ENCODE results near the gene GATAD2A. TPM values are rescaled to one million over a fixed set of nuclear protein-coding genes. Genes with fewer than 3 reads are reported as not detected.
"Not testable (repeated sequence)": the region's sequence is repeated elsewhere in the genome, so short reads cannot be mapped to it uniquely, and the experiment has no call there.

The GATAD2A gene
- total RNA-seq, 1 donor from 2014 or later = 39.9 TPM

DNA sequence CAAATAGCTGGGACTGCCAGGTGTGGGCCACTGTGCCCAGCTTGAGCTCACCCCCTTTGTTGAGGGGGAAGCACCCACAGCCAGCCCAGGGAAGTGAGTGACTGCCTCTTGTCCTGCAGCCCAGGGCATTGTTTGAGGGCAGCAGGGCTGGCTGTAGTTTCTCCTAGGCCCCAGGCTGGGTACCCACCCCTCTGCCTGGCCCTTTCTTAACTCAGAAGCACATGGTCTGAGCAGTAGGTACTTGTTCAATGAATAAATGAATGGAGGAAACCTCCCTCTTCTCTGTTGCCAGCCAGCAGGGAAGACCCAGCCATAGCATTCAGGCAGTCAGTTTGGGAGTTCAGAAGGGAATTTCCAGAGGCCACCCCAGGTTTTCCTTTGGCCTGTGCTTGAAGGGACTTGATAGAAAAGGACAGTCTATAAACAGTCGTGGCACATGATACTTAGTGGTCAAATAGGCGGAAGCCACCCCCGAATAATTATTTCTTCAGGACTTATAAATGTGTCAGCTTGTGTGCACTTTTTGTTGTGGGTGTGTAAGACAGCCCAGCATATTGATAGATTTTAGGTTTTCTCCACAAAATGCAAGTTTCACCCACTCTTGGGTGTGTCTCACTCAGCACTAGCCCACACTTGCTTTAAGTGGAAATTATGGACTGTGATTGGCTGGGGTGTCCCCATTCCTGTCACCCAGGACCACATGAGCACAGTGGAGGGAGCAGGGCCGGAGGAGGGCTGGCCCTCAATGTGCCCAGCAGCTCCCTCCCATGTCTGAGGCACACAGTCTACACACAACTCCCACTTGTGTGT, 33.1 kb downstream of the GATAD2A start:
- no peak for DNase-seq (ENCODE audit: low spot score)
- intact Hi-C loops (cut with DNase I) = no loop called here

DNA sequence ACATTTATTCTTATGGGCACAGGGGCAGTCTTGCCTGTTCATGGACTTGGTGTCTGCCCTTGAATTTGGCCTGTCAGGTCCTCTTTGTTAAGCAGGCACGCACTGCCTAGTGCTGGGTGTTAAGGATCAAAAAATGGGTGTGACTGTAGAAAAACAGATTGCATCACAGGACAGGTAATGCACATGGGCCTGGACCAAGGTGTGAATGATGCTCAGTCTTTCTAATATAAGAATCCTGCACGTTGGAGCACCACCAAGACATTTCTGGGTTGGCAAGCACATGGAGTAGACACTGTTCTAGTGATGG, 33.7 kb downstream of the GATAD2A start:
- DNase-seq (ENCODE audit: low spot score) = no peak
- intact Hi-C loops (cut with DNase I) = no loop called here

DNA sequence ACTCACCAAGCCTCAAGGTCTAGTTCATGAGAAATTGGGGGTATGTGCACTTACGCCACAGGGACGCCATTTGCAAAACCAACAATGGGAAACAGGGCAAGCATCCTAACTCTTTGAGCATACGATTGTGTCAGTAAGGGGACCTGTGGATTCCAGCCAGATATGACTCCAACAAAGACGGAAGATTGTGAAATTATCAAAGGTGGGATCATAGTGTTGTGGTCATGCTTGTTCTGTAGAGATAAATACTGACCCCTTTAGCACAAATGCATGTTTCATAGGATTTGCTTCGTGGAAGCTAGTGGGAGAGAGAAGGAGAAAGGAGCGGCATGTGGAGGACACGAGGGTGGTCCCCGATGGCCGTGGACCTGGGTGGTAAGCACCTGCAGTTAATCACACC, 37.8 kb downstream of the GATAD2A start:
- DNase-seq (ENCODE audit: low spot score) = no peak
- intact Hi-C loops (cut with DNase I) = no loop called here

DNA sequence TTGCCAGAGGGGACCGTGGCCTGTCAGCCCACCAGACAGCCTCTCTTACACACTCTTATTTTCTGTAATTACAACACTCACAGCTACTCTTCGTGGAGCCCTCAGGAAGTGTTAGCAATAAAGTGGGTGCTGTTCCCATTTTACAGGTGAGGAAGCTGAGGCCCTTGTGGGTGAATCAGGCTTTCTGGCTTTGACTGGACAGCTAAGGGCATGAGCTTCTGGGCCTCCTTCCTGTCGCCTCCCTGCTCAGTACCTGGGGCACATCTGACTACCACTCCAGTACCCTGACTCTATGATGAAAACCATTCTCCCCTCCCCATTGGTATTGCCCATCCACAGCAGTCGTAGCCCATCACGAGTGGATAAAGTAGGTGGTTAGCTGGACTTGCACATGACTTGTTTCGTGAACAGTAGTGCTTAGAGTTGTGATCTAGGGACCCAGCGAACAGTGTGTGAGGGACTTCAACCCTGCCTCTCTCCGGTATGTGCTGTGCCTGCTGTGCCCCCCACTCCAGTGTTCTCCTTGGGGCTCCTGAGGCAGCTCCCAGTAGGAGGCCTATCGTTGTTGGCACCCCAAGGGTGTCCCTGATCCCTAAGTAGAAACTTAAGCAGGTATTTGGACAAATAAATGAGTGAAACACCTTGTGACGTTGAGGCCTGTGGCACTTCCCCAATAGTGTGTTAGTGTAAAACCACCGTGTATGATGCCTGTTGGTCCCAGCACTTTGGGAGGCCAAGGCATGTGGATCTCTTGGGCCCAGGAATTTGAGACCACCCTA, 38.6 kb downstream of the GATAD2A start:
- no peak for DNase-seq (ENCODE audit: low spot score)
- intact Hi-C loops (cut with DNase I) = no loop called here

DNA sequence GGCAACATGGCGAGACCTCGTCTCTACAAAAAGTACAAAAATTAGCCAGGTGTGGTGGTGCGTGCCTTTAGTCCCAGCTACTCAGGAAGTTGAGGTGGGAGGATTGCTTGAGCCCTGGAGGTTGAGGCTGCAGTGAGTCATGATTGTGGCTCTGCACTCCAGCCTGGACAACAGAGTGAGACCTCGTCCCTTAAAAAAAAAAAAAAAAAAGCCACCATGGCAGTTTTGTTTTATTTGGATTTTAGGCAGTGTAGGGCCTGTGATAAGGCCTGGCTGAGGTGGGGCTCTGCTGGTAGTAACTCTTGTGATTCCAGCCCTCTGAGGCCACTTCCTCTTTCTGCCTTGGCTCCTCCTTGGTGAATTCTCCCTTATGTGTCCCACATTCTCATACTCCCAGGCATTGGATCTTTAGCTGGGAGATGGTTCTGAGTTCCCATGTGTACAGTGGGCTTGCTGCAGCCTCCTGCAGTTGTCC, 39.2 kb downstream of the GATAD2A start:
- no peak for DNase-seq (ENCODE audit: low spot score)
- intact Hi-C loops (cut with DNase I) = no loop called here

DNA sequence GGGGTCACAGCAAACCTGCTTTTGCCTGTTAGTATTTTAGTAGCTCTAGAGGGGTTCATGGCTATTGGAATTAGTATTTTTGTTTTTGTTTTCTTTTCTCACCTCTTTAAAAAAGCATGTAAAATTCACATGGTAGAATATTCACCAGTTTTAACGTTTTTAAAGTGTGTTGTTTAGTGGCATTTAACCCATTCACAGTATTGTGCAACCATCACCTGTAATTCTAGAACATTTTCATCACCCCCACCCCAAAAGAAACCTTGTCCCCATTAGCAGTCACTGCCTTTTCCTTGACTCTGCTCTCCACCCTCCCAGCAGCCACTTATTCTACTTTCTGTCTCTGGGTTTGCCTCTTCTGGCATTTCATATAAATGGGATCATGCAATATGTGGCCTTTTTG, 39.8 kb downstream of the GATAD2A start:
- no peak for DNase-seq (ENCODE audit: low spot score)
- intact Hi-C loops (cut with DNase I) = no loop called here

DNA sequence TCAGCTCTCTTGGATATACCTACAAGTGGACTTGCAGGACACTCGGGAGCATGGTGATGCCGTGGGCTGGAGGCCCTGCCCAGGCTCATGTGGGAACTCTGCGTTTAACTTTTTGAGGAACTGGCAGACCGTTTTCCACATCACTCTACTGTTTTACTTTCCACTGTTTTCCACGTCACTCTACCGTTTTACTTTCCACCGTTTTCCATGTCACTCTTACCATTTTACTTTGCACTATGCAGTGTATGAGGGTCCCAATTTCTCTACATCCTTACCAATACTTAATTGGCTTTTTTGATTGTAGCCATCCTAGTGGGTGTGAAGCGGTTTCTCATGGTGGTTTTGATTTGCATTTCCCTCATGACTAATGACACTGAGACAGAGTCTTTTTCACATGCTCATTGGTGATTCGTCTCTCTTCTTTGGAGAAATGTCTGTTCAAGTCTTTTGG, 40.5 kb downstream of the GATAD2A start:
- intact Hi-C loops (cut with DNase I) = no loop called here
- DNase-seq (ENCODE audit: low spot score) = no peak

DNA sequence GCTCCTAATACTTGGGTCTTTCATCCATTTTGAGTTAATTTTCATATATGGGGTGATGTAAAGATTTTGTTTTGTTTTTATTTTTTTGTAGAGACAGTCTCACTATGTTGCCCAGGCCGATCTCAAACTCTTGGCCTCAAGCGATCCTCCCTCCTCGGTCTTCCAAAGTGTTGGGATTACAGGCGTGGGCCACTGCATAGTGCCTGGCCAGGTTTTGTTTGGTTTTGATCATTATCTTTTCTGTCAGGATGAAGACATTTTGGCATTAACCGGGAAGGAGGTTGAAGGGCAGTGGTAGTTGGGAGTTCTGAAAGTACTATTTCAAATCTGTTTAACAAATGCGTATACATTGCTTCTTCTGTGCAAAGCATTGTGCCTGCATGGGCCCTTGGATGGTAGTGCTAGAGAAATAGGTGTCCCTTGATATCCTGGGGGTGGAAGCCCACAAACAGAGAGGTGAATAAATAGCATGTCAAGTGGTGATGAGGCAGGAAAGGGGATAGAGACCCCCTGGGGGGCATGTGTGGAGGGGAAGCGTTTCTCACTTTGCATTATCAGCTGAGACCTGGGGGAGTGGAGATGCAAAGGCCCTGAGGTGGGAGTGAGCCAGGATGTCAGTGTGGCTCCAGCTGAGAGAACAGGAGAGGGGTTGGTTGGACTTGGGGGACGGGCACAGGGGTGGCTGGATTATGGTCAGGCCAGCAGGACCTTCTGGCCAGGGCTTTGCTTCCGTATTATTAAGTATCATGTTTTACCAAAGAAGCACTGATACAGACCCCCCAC, 41.4 kb downstream of the GATAD2A start:
- DNase-seq (ENCODE audit: low spot score) = no peak
- intact Hi-C loops (cut with DNase I) = no loop called here

DNA sequence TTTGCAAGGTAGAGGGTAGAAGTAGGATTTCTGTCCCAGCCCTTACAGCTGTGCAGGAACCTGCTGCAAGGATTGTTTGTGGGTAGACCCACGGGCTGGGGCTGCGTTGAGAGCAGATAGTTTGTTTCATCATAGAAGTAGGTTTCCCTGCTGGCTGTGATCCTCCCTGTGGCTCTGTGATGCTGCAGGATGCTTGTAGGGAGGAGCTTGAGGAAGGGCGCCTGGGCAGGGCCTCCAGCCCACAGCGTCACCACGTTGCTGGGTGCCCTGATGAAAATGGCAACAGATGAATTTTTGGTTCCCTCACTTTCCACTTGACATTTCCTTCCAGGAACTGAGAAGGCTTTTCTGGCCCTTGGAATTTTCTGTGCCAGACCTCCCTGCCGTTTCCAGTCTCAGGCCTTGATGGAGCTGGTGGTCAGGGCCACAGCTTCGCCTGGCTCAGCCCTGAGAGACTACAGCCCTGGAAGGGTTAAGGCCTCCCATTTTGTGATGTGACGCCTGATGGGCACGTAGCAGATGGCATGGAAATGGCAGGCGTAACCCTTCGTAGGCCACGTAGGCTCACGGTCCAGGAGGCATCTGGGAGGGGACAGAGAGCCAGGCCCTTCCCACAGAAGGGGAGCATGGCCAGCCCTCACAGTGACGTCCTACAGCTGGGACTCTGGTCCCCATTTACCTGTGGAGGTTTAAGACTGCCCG, 42.2 kb downstream of the GATAD2A start:
- DNase-seq (ENCODE audit: low spot score) = no peak
- intact Hi-C loops (cut with DNase I) = no loop called here

DNA sequence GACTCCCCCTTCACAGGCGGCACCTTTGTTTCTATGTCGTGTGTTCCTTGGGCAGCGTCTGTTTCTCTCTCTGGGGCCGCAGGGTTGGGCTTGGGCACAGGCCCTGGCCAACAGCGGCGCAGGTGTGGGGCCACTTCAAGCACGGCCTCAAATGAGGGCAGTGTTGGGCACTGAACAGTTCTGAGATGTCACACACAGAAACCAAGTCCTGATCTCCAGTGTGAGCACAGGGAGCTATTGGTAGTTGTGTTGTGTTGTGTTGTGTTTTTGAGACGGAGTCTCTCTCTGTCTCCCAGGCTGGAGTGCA, 42.7 kb downstream of the GATAD2A start:
- intact Hi-C loops (cut with DNase I) = no loop called here
- DNase-seq (ENCODE audit: low spot score) = no peak

DNA sequence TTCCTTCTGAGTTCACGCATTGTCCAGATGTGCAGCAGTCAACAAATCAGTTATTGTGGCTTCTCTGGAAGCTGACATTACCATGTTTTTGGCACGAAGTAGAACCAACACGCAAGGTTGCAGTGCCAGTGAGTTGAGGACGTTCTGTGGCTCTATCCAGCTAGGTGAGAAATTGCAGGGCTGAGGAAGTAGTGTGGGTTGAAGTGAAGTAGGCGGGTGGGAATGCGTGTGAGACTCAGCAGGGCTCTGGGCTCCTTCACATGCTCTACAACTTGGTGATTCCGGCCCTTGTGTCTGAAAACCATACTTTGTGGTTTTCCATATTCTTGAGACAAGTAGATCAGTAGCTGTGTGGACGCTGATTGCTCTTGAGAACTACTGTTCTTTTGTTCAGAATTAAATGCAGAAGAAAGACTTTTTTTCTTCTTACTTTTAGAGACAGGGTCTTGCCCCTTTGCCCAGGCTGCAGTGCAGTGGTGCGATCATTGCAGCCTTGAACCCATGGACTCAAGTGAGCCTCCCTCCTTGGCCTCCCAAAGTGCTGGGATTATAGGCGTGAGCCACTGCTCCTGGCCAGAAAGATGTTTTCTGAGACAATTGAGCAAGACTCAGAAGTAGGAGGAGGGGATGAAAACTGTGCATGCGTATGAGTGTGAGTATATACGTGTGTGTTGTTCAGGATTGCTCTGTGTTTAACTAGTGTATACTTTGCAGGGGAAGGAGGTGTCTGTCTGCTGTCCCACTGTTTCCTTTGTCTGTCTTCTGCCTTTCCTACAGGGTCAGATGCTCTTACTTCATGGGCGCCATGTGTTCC, 46.2 kb downstream of the GATAD2A start:
- DNase-seq (ENCODE audit: low spot score) = no peak
- intact Hi-C loops (cut with DNase I) = loop anchor here (2.0 kb wide), 1 partner anchor 19 kb away; no protein-coding TSS in a partner anchor

DNA sequence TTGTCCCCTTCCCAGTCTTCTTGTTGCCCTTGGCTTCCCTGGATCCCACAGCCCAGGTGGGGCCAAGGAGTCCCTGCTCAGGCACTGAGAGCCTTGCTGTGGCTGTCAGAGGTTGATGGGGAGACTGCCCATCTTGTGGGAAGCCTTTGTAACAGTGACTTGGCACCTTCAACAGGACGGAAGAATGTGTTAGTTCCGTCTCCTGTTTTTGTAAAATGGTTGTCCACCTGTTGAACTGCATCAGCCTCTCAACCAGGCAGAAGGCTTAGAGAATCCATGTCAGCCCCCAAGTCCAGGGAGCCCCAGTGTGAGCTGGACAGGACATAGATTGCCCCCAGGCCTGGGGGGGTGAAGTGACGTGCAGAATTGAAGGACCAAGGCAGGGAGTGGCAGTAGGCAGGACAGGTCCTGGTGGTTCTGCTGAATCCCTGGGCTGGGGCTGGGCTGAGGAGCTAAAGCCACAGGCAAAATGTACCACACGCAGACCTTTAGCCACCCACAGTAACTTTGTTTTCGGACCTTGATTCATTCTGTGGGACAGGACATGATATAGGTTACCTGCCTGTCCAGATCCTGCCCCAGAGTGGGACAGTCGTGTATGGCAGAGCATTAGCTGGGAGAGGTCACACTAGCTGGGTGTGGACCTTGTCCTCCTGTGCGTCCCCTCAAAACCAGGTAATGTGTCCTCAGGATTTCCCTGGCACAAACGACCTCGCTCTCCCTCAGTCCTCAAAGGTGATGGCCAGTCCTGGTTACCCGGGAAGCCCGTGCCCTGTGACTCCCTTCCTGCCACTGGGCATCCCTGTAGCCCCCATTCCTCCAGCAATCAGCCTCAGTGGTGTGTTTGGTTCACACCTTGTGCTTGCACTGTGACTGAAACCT, 47.0 kb downstream of the GATAD2A start:
- intact Hi-C loops (cut with DNase I) = no loop called here
- peak; percentile 77 for DNase-seq (ENCODE audit: low spot score)

DNA sequence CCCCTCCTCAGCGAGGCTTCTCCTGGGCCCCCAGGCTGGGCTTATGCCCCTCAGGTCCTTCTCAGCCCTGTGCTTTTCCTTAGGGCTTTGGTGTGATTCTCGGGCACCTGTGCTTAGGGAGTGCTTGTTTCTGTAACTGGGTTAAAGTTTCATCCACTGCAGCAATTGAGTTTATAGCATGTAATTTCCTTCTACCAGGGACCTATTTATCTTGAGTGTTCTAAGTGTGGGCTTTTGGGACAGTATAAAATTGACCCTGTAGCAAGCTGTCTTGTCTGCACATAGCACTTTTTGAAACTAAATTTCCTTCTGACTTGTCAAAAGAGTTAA, 47.6 kb downstream of the GATAD2A start:
- intact Hi-C loops (cut with DNase I) = no loop called here
- no peak for DNase-seq (ENCODE audit: low spot score)

DNA sequence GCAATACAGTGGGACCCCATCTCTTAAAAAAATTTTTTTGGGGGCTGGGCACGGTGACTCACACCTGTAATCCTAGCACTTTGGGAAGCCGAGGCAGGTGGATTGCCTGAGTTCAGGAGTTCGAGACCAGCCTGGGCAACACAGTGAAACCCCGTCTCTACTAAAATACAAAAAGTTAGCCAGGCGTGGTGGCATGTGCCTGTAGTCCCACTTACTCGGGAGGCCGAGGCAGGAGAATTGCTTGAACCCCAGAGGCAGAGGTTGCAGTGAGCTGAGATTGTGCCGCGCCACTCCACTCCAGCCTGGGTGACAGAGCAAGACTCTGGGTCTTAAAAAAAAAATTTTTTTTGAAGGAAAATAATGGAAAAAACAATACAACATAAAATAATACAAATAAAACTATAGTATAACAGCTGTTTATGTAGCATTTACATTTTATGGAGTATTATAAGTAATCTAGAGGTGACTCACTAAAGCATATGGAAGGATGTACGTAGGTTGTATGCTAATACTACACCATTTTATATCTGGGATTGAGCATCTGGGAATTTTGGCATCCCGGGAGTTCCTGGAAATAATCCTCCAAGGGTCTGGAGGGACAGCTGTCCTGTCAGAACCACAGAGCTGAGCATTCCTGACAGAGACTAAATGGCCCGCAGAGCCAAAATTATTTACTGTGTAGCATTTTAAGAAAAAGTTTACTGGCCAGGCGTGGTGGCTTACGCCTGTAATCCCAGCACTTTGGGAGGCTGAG, 49.9 kb downstream of the GATAD2A start:
- DNase-seq (ENCODE audit: low spot score); intact Hi-C loops (cut with DNase I): not testable (repeated sequence)

DNA sequence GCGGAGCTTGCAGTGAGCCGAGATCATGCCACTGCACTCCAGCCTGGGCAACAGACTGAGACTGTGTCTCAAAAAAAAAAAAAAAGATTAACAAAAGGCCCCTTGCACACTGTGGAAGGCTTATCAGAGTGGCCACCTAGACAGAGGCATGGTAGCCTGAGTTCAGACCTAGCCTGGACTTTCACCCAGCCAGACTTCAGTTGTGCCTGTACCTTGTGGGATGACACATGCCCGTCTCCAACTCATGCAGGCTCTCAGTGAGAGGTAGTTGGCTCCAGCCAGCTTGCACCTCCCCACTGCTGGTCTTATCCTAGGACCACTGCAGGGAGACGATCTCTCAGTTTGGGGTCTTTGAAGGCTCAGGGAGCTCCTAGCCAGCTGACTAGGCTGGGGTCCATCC, 52.2 kb downstream of the GATAD2A start:
- intact Hi-C loops (cut with DNase I) = no loop called here
- no peak for DNase-seq (ENCODE audit: low spot score)

DNA sequence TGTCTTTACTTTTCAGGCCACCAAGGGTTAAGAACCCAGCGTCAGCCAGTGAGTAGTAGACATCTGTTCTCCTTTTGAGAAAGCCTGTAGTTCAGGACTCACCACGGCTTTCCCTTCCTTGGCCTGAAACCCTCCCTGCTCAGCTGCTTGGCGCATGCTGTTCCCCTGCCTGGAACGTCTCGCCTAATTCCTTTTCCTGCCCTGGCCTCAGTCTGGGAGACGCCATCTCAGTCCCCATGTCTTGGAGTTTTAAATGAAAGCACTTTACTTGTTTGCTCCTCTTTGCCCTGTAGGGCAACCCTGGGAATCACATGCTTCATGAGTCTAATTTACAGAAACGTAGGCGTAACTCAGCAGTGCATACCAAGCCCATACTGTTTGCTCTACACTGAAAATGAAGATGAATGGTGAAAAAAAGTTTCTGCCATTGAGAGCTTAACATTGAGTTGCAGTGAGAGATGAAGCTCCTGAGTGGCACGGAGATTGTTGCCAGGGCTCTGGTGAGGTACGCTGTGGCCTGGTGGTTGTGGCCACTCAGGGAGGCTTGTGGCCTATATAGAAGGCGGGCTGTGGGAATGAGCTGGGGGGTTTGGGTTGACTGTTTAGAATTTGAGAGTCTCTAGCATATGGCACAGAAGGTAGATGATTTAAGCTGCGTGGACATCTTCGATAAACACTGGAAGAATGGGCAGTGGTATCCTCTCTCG, 52.8 kb downstream of the GATAD2A start:
- no peak for DNase-seq (ENCODE audit: low spot score)
- intact Hi-C loops (cut with DNase I) = no loop called here

DNA sequence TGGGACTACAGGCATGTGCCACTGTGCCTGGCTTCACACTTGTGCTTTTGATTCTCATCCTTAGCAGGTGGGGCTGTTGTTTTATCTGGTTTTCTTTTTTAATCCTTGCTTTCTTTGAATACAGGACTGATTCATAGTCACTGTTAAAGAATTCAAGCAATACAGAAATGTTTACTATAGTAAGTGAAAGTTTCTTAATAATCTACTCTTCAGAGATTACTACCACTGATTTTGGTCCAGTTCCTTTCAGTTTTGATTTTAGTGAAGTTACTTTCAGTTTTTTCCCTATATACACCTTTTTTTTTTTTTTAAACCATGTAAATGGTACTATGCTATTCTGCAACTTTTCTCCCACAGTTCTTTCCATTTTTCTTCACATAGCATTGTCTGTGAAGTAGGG, 53.6 kb downstream of the GATAD2A start:
- intact Hi-C loops (cut with DNase I) = no loop called here
- no peak for DNase-seq (ENCODE audit: low spot score)

Measured in cardiac septum (tissue), 1 donor.